GM06990 (cell line): ENCODE data around the gene THYN1.

Experiments used
- DNase-seq: peaks from one replicate; pipeline ENCODE4 v3.0.0-alpha.2; 2011; ENCODE audit not compliant: insufficient read length; ENCODE audit errors: extremely low read depth
- H3K27me3 ChIP-seq: replicated peaks from 2 replicates; pipeline ENCODE4 v1.6.0; 2011; ENCODE audit warnings: low read length; ENCODE audit not compliant: control insufficient read depth, insufficient read depth
- H3K36me3 ChIP-seq: 2 replicates; pipeline ENCODE4 v1.5.1; 2011; ENCODE audit warnings: low read length; ENCODE audit not compliant: control insufficient read depth, insufficient read depth
- H3K4me3 ChIP-seq: replicated peaks from 2 replicates; pipeline ENCODE4 v1.5.1; 2011; ENCODE audit warnings: low read depth, mild to moderate bottlenecking, control low read depth, low read length
- CTCF ChIP-seq: IDR thresholded peaks from 2 replicates; pipeline ENCODE4 v1.5.1; 2011; ENCODE audit warnings: low read length, control low read depth, mild to moderate bottlenecking, inconsistent platforms; ENCODE audit not compliant: insufficient read depth, poor library complexity, severe bottlenecking

THYN1 gene

GRCh38 chr11:134248910-134249480, 4.2 kb downstream of the THYN1 start:
- no peak for TF ChIP-seq CTCF
- H3K27me3 ChIP-seq: no peaks in the 10 kb centered on the region
- no peak for DNase-seq
- peaks cover 19% of the 10 kb centered on the region for H3K36me3 ChIP-seq
- no peak overlapping the region for H3K4me3 ChIP-seq

GRCh38 chr11:134246678-134247077, 6.5 kb downstream of the THYN1 start:
- H3K4me3 ChIP-seq: no peak overlapping the region
- H3K36me3 ChIP-seq: peaks cover 21% of the 10 kb centered on the region
- no peak for TF ChIP-seq CTCF
- no peak for DNase-seq
- H3K27me3 ChIP-seq: no peaks in the 10 kb centered on the region

GRCh38 chr11:134246100-134246499, 7.1 kb downstream of the THYN1 start:
- no peak overlapping the region for H3K4me3 ChIP-seq
- H3K36me3 ChIP-seq: peaks cover 22% of the 10 kb centered on the region
- H3K27me3 ChIP-seq: no peaks in the 10 kb centered on the region
- no peak for TF ChIP-seq CTCF
- DNase-seq: no peak

GRCh38 chr11:134245434-134245833, 7.7 kb downstream of the THYN1 start:
- Histone ChIP-seq H3K27me3 (no peaks in the 10 kb centered on the region), H3K36me3 (peaks cover 22% of the 10 kb centered on the region), H3K4me3 (no peak overlapping the region)
- DNase-seq: no peak
- TF ChIP-seq CTCF: no peak

- peak; percentile 72 for TF ChIP-seq CTCF
- DNase-seq: peak; percentile 32
- Histone ChIP-seq H3K4me3 (no peak overlapping the region), H3K27me3 (no peaks in the 10 kb centered on the region), H3K36me3 (peaks cover 22% of the 10 kb centered on the region)
Measured at GRCh38 chr11:134244593-134244992, 8.6 kb downstream of the THYN1 start.

GRCh38 chr11:134243913-134244312, 9.2 kb downstream of the THYN1 start:
- Histone ChIP-seq H3K36me3 (peaks cover 24% of the 10 kb centered on the region), H3K4me3 (no peak overlapping the region), H3K27me3 (no peaks in the 10 kb centered on the region)
- TF ChIP-seq CTCF: no peak
- DNase-seq: no peak
